Spinal cord (tissue), 10 donors: ENCODE measurements around the gene RAB10. TPM values are rescaled to one million over a fixed set of nuclear protein-coding genes. Genes with fewer than 3 reads are reported as not detected.

ENCODE experiments used
- DNase-seq, 6 donors: peaks; one replicate each; pipeline versions ENCODE4 v3.0.0 to v3.0.0-alpha.2; 2013 to 2015; ENCODE audit warnings: low spot score in 6 of 6, low read depth in 4 of 6
- H3K27ac ChIP-seq: one replicate; pipeline ENCODE4 v1.5.1; 2013; ENCODE audit warnings: low read depth, low read length, control low read depth
- H3K27me3 ChIP-seq: one replicate; pipeline ENCODE4 v1.6.1; 2013; ENCODE audit warnings: low read length; ENCODE audit not compliant: control insufficient read depth, insufficient read depth
- H3K36me3 ChIP-seq: one replicate; pipeline ENCODE4 v1.6.1; 2013; ENCODE audit warnings: low read length; ENCODE audit not compliant: control insufficient read depth, insufficient read depth
- H3K4me1 ChIP-seq: one replicate; pipeline ENCODE4 v1.6.1; 2013; ENCODE audit warnings: low read length; ENCODE audit not compliant: control insufficient read depth, insufficient read depth
- H3K4me3 ChIP-seq: one replicate; pipeline ENCODE4 v1.5.1; 2013; ENCODE audit warnings: low read depth, low read length, control low read depth
- H3K9me3 ChIP-seq: one replicate; pipeline ENCODE4 v1.6.1; 2013; ENCODE audit warnings: low read length; ENCODE audit not compliant: control insufficient read depth, insufficient read depth
- WGBS: methylation state at CpG from one replicate; pipeline ENCODE4 v1.1.5; 2013; ENCODE audit warnings: missing lambda C conversion rate; ENCODE audit not compliant: insufficient coverage; 5-methylcytosine and 5-hydroxymethylcytosine counted together
- polyA plus RNA-seq, 2 donors: library from polyadenylated mRNA; unstranded; fragments of 120-200 nt; gene quantifications; one replicate each; pipeline ENCODE4 v1.2.1, GENCODE V29; 2013; ENCODE audit not compliant: insufficient read length in 2 of 2
- small RNA-seq: library from RNA; depleted of rRNA; stranded (forward); fragments of <200 nt; gene quantifications from one replicate; pipeline ENCODE3, GENCODE V24; 2014; ENCODE audit warnings: low replicate concordance
- total RNA-seq, 2 donors: library from RNA; depleted of rRNA in 1 of 2; stranded (reverse); fragments of 120-200 nt in 1 of 2; fragments of >200 nt in 1 of 2; gene quantifications; one replicate each; pipeline versions ENCODE4 v1.2.3 to v1.2.4, GENCODE V29; 2013 to 2014
- donor health status: healthy.

RAB10 gene
- total and polyA plus RNA-seq, 4 donors: 80.8 to 194 (median 133) TPM

- no peak overlapping the region for H3K4me3 ChIP-seq
- peaks cover 88% of the 10 kb centered on the region for H3K36me3 ChIP-seq
- 91% methylated on average over 13 of the region's 16 CpGs for WGBS
- H3K27me3 ChIP-seq: no peaks in the 10 kb centered on the region
- no peaks in the 10 kb centered on the region for H3K9me3 ChIP-seq
- peaks cover 21% of the 10 kb centered on the region for H3K4me1 ChIP-seq
- no peak overlapping the region for H3K27ac ChIP-seq
- no peak for DNase-seq
These were observed 152.3 kb downstream of the RAB10 start for GRCh38 chr2:26185954-26186770.

Small RNA genes lying within 50 kb of the gene (small RNA-seq; reads per million reads assigned to genes)
- gene RNU6-942P: not detected
- gene UQCRHP2: not detected

Other genes with a start within 250 kb of the RAB10 start
- gene ASXL2, start 155.6 kb upstream of the RAB10 start, total RNA-seq: 10 to 100 TPM; 11.3 to 13.2 TPM
- gene ASXL2, start 155.6 kb upstream of the RAB10 start, polyA plus RNA-seq: 10 to 100 TPM in 1 of 2 donors, 1 to 10 TPM in 1; 7.0 to 11.2 TPM
- gene KIF3C, start 51.6 kb upstream of the RAB10 start, total RNA-seq: 10 to 100 TPM; 26.2 to 56.1 TPM
- gene KIF3C, start 51.6 kb upstream of the RAB10 start, polyA plus RNA-seq: 100 to 1,000 TPM; 132 to 133 TPM
- 10 to 100 TPM in 1 of 2 donors, 1 to 10 TPM in 1; 8.7 to 11.0 TPM for gene GAREM2, start 139.0 kb downstream of the RAB10 start, total RNA-seq
- 10 to 100 TPM; 46.6 to 63.2 TPM for gene GAREM2, start 139.0 kb downstream of the RAB10 start, polyA plus RNA-seq
- gene HADHA, start 210.5 kb downstream of the RAB10 start, total RNA-seq: 100 to 1,000 TPM; 117 to 168 TPM
- gene HADHA, start 210.5 kb downstream of the RAB10 start, polyA plus RNA-seq: 100 to 1,000 TPM; 135 to 145 TPM
- 100 to 1,000 TPM in 1 of 2 donors, 10 to 100 TPM in 1; 81.7 to 106 TPM for gene HADHB, start 210.9 kb downstream of the RAB10 start, total RNA-seq
- 10 to 100 TPM; 87.0 to 92.5 TPM for gene HADHB, start 210.9 kb downstream of the RAB10 start, polyA plus RNA-seq